OCI-M1 (cell line): ENCODE measurements around the gene NUAK2.

Source experiments
- DNase-seq: peaks from one replicate; lab custom pipeline; 2025; lab: John Stamatoyannopoulos, UW

The NUAK2 gene

GRCh38 chr1:205319081-205320018 lies 2.2 kb downstream of the NUAK2 start:
- peak; percentile 61 for DNase-seq

- no peak for DNase-seq
Observed at GRCh38 chr1:205318231-205318991, 3.1 kb downstream of the NUAK2 start.

- no peak for DNase-seq
Observed at GRCh38 chr1:205317311-205317917, 4.1 kb downstream of the NUAK2 start.

- DNase-seq: peak; percentile 57
Observed at GRCh38 chr1:205316161-205316566, 5.4 kb downstream of the NUAK2 start.

- no peak for DNase-seq
Observed at GRCh38 chr1:205315008-205315618, 6.4 kb downstream of the NUAK2 start.

- DNase-seq: no peak
Observed at GRCh38 chr1:205313563-205314308, 7.8 kb downstream of the NUAK2 start.

GRCh38 chr1:205312866-205313562 lies 8.5 kb downstream of the NUAK2 start:
- DNase-seq: no peak

- DNase-seq: peak; percentile 14
Observed at GRCh38 chr1:205310976-205311704, 10.4 kb downstream of the NUAK2 start.

- DNase-seq: no peak
Observed at GRCh38 chr1:205309741-205310140, 11.8 kb downstream of the NUAK2 start.

GRCh38 chr1:205306929-205307566 lies 14.5 kb downstream of the NUAK2 start:
- peak; percentile 47 for DNase-seq

- DNase-seq: no peak
Observed at GRCh38 chr1:205304695-205305070, 16.9 kb downstream of the NUAK2 start.

GRCh38 chr1:205304046-205304694 lies 17.4 kb downstream of the NUAK2 start:
- DNase-seq: no peak

- DNase-seq: no peak
Observed at GRCh38 chr1:205303247-205303888, 18.2 kb downstream of the NUAK2 start.

GRCh38 chr1:205301842-205302588 lies 19.5 kb downstream of the NUAK2 start:
- DNase-seq: no peak

GRCh38 chr1:205301205-205301821 lies 20.2 kb downstream of the NUAK2 start:
- DNase-seq: no peak

- no peak for DNase-seq
Observed at GRCh38 chr1:205300149-205300548, 21.4 kb downstream of the NUAK2 start.
